IMR-90 (cell line): ENCODE measurements around the gene NOVA2. TPM values are rescaled to one million over a fixed set of nuclear protein-coding genes. Genes with fewer than 3 reads are reported as not detected.

Experiments used
- ATAC-seq: fragments of 200-7000 bp; cut with Tn5 transposase; 2 replicates; pipeline ENCODE4 v1.9.1; 2020; ENCODE audit warnings: low read depth, mild to moderate bottlenecking, moderate library complexity
- BruUV-seq: library from RNA; stranded (reverse); fragments of 400-500 nt; replicated peaks from 2 replicates; lab custom pipeline; 2021; lab: Mats Ljungman, UMichigan
- CTCF ChIA-PET: fragments of 300-600 bp; formaldehyde crosslinking; extraction: SDS; loops from one replicate; lab custom pipeline; 2021; ENCODE audit warnings: antibody characterized with exemption; lab: Yijun Ruan, JAX
- POLR2A ChIA-PET: fragments of 300-600 bp; sonication (Branson Sonifier 250); formaldehyde crosslinking; loops from one replicate; lab custom pipeline; 2022; ENCODE audit warnings: antibody characterized with exemption; ENCODE audit not compliant: unreplicated experiment; lab: Charles Lee
- DNase-seq: peaks from one replicate; pipeline ENCODE4 v3.0.0; 2013
- H2AFZ ChIP-seq: replicated peaks from 2 replicates; pipeline ENCODE3; 2013; ENCODE audit warnings: low read length, mild to moderate bottlenecking; ENCODE audit not compliant: poor library complexity
- H2AK5ac ChIP-seq: 2 replicates; pipeline ENCODE4 v1.6.1; 2013; ENCODE audit warnings: low read depth, low read length, inconsistent platforms
- H2AK9ac ChIP-seq: replicated peaks from 2 replicates; pipeline ENCODE3; 2013; ENCODE audit warnings: mild to moderate bottlenecking, low read depth, low read length, moderate library complexity; ENCODE audit not compliant: poor library complexity
- H2BK120ac ChIP-seq: 2 replicates; pipeline ENCODE4 v1.6.1; 2013; ENCODE audit warnings: low read depth, low read length, inconsistent platforms
- H2BK15ac ChIP-seq: 3 replicates; pipeline ENCODE4 v1.6.1; 2013; ENCODE audit warnings: low read depth, low read length, inconsistent platforms
- H2BK20ac ChIP-seq: 2 replicates; pipeline ENCODE4 v1.6.1; 2013; ENCODE audit warnings: low read depth, mild to moderate bottlenecking, inconsistent platforms, low read length, moderate library complexity
- H2BK5ac ChIP-seq: 2 replicates; pipeline ENCODE4 v1.6.1; 2013; ENCODE audit warnings: mild to moderate bottlenecking, low read depth, low read length, inconsistent platforms; ENCODE audit not compliant: poor library complexity, severe bottlenecking
- H3K14ac ChIP-seq: replicated peaks from 2 replicates; pipeline ENCODE4 v1.6.1; 2013; ENCODE audit warnings: low read depth, low read length, inconsistent platforms
- H3K18ac ChIP-seq: 2 replicates; pipeline ENCODE4 v1.6.1; 2013; ENCODE audit warnings: low read depth, low read length, control low read depth
- H3K23ac ChIP-seq: 2 replicates; pipeline ENCODE4 v1.6.1; 2013; ENCODE audit warnings: low read depth, low read length, inconsistent platforms
- H3K27ac ChIP-seq: 2 replicates; pipeline ENCODE4 v1.5.1; 2013; ENCODE audit warnings: mild to moderate bottlenecking, control low read depth, low read length; ENCODE audit not compliant: insufficient read depth
- H3K27me3 ChIP-seq: 2 replicates; pipeline ENCODE4 v1.6.1; 2013; ENCODE audit warnings: low read length; ENCODE audit not compliant: control insufficient read depth, insufficient read depth
- H3K36me3 ChIP-seq: 2 replicates; pipeline ENCODE4 v1.6.1; 2013; ENCODE audit warnings: low read length, mixed read lengths; ENCODE audit not compliant: control insufficient read depth, insufficient read depth
- H3K4ac ChIP-seq: 2 replicates; pipeline ENCODE4 v1.6.1; 2013; ENCODE audit warnings: low read depth, low read length, inconsistent platforms
- H3K4me1 ChIP-seq: 2 replicates; pipeline ENCODE4 v1.6.1; 2013; ENCODE audit warnings: low read length, mixed read lengths; ENCODE audit not compliant: control insufficient read depth, insufficient read depth
- H3K4me2 ChIP-seq: 2 replicates; pipeline ENCODE4 v1.6.1; 2013; ENCODE audit warnings: low read depth, mild to moderate bottlenecking, control low read depth, low read length, moderate library complexity
- H3K4me3 ChIP-seq: 2 replicates; pipeline ENCODE4 v1.5.1; 2013; ENCODE audit warnings: low read depth, mild to moderate bottlenecking, control low read depth, low read length, moderate library complexity; ENCODE audit not compliant: insufficient read depth
- H3K56ac ChIP-seq: 2 replicates; pipeline ENCODE4 v1.6.1; 2013; ENCODE audit warnings: low read length, inconsistent platforms; ENCODE audit not compliant: insufficient read depth; ENCODE audit errors: extremely low read depth
- H3K79me1 ChIP-seq, 2 experiments: 2 replicates each; pipeline ENCODE4 v1.6.1; 2013; ENCODE audit warnings: low read length in 2 of 2, inconsistent platforms in 1 of 2, low read depth in 1 of 2
- H3K9ac ChIP-seq: 2 replicates; pipeline ENCODE4 v1.6.1; 2013; ENCODE audit warnings: low read depth, low read length, control low read depth
- H3K9me1 ChIP-seq: 2 replicates; pipeline ENCODE4 v1.6.1; 2013; ENCODE audit warnings: low read length, inconsistent platforms; ENCODE audit not compliant: insufficient read depth
- H3K9me3 ChIP-seq: 2 replicates; pipeline ENCODE4 v1.6.1; 2013; ENCODE audit warnings: low read length; ENCODE audit not compliant: control insufficient read depth, insufficient read depth
- H4K20me1 ChIP-seq: 2 replicates; pipeline ENCODE4 v1.6.1; 2013; ENCODE audit warnings: low read length, inconsistent platforms; ENCODE audit not compliant: insufficient read depth
- H4K5ac ChIP-seq: 2 replicates; pipeline ENCODE4 v1.6.1; 2013; ENCODE audit warnings: mild to moderate bottlenecking, low read depth, low read length, control low read depth
- H4K8ac ChIP-seq, 2 experiments: 2 replicates each; pipeline ENCODE4 v1.6.1; 2013; ENCODE audit warnings: low read depth in 2 of 2, low read length in 2 of 2, control low read depth in 1 of 2, inconsistent platforms in 1 of 2
- H4K91ac ChIP-seq: 2 replicates; pipeline ENCODE4 v1.6.1; 2013; ENCODE audit warnings: low read depth, low read length, inconsistent platforms; ENCODE audit not compliant: insufficient read depth
- CHD1 ChIP-seq: IDR thresholded peaks from 2 replicates; pipeline ENCODE4 v1.6.1; 2012; ENCODE audit warnings: low read depth, low read length, improper control_type of control experiment
- CTCF ChIP-seq: conservative IDR thresholded peaks from 2 replicates; pipeline ENCODE4 v1.5.1; 2012; ENCODE audit warnings: mild to moderate bottlenecking, low read depth, low read length, improper control_type of control experiment
- ELK1 ChIP-seq: fragments of 150-350 bp; IDR thresholded peaks from 2 replicates; pipeline ENCODE4 v1.6.1; 2016; ENCODE audit warnings: low read depth, mild to moderate bottlenecking, low read length, moderate library complexity, borderline replicate concordance
- FOS ChIP-seq: fragments of 150-350 bp; IDR thresholded peaks from 2 replicates; pipeline ENCODE4 v1.6.1; 2016; ENCODE audit warnings: low read depth, low read length
- MAFK ChIP-seq: IDR thresholded peaks from 2 replicates; pipeline ENCODE4 v1.6.1; 2012; ENCODE audit warnings: low read depth, low read length, improper control_type of control experiment
- MAZ ChIP-seq: IDR thresholded peaks from 2 replicates; pipeline ENCODE4 v1.6.1; 2012; ENCODE audit warnings: low read depth, mild to moderate bottlenecking, low read length, improper control_type of control experiment, moderate library complexity, borderline replicate concordance
- MXI1 ChIP-seq: IDR thresholded peaks from 2 replicates; pipeline ENCODE4 v1.6.1; 2012; ENCODE audit warnings: low read depth, mild to moderate bottlenecking, low read length, moderate library complexity, borderline replicate concordance
- NFE2L2 ChIP-seq: fragments of 150-350 bp; IDR thresholded peaks from 2 replicates; pipeline ENCODE4 v1.6.1; 2016; ENCODE audit warnings: low read depth, mild to moderate bottlenecking, low read length
- RAD21 ChIP-seq: IDR thresholded peaks from 2 replicates; pipeline ENCODE4 v1.6.1; 2012; ENCODE audit warnings: low read length, improper control_type of control experiment
- RCOR1 ChIP-seq: IDR thresholded peaks from 2 replicates; pipeline ENCODE4 v1.6.1; 2012; ENCODE audit warnings: mild to moderate bottlenecking, low read length, improper control_type of control experiment; ENCODE audit not compliant: insufficient replicate concordance
- USF2 ChIP-seq: fragments of 150-350 bp; IDR thresholded peaks from 2 replicates; pipeline ENCODE4 v1.6.1; 2017; ENCODE audit warnings: mild to moderate bottlenecking, antibody characterized with exemption, low read length, low read depth
- WGBS, 2 experiments: methylation state at CpG; one replicate each; pipeline versions ENCODE4 v1.1.5 to v1.1.7; 2013; ENCODE audit warnings: missing lambda C conversion rate in 2 of 2; ENCODE audit not compliant: insufficient read length in 1 of 2; ENCODE audit errors: extremely low coverage in 2 of 2; 5-methylcytosine and 5-hydroxymethylcytosine counted together
- dilution Hi-C: fragments of 300-500 bp; cut with HindIII; formaldehyde crosslinking; loops from one replicate; pipeline ENCODE4 v1.14.3; 2018; ENCODE audit warnings: low sequenced_read_pairs; ENCODE audit not compliant: unreplicated experiment
- in situ Hi-C: fragments of 300-500 bp; cut with MboI; formaldehyde crosslinking; loops from 3 replicates; pipeline ENCODE4 v1.14.3; 2019; ENCODE audit warnings: low sequenced_read_pairs, inconsistent platforms, mixed read lengths
- intact Hi-C: fragments of 100-400 bp; cut with micrococcal nuclease; formaldehyde crosslinking; loops from 2 replicates; pipeline ENCODE4 v1.10.0; 2022
- polyA plus RNA-seq, 3 experiments: library from polyadenylated mRNA; depleted of rRNA; stranded (reverse); fragments of >200 nt; gene quantifications; 2 replicates each; pipeline ENCODE4 v1.2.3, GENCODE V29; 2012; ENCODE audit warnings: low replicate concordance in 1 of 3
- total RNA-seq: library from RNA; depleted of rRNA; stranded (reverse); fragments of >200 nt; gene quantifications from 2 replicates; pipeline ENCODE4 v1.2.3, GENCODE V29; 2012

Gene NOVA2
- total and polyA plus RNA-seq, 2 of the 4 experiments (the other 2 are of a cell fraction): 0.03 TPM; not detected in 1

- no peak for TF ChIP-seq MAZ
These were observed 49.0 kb upstream of the NOVA2 start, which contains the start of gene PGLYRP1 (continued) for GRCh38 chr19:46022431-46023310.

- CTCF ChIA-PET: interaction anchor here (0.5 kb wide), 1 partner anchor 15 kb away, joined by 3 read pairs; no protein-coding TSS in a partner anchor
- TF ChIP-seq RCOR1 (no peak), CHD1 (no peak), MAZ (no peak), FOS (no peak), NFE2L2 (no peak), CTCF (no peak), MXI1 (no peak), RAD21 (no peak), MAFK (no peak), USF2 (no peak), ELK1 (no peak)
These were observed 48.4 kb upstream of the NOVA2 start for GRCh38 chr19:46022061-46022430.

More at GRCh38 chr19:46022061-46022430, 48.4 kb upstream of the NOVA2 start:
- no TSS peak for BruUV-seq
- Histone ChIP-seq H2BK120ac (no peak overlapping the region), H2BK20ac (no peak overlapping the region), H3K23ac (no peak overlapping the region), H4K91ac (no peak overlapping the region), H3K4me1 (no peaks in the 10 kb centered on the region), H3K27me3 (peaks cover 2% of the 10 kb centered on the region; the same call in 1 of the 2 replicates), H3K4me3 (no peak overlapping the region), H2BK5ac (no peak overlapping the region), H3K18ac (no peak overlapping the region), H2AK5ac (no peak overlapping the region), H3K4me2 (no peak overlapping the region), H3K9ac (no peak overlapping the region), H2BK15ac (no peak overlapping the region), H3K56ac (no peak overlapping the region), H2AK9ac (no peak overlapping the region), H3K4ac (no peak overlapping the region), H3K14ac (no peak overlapping the region), H3K27ac (no peak overlapping the region), H4K8ac (no peak overlapping the region), H4K20me1 (peaks cover 2% of the 10 kb centered on the region; the same call in 1 of the 2 replicates), H3K9me1 (0 out of 2 replicates have a peak, but pooled peaks cover 2% of the 10 kb centered on the region), H2AFZ (no peak overlapping the region), H3K9me3 (no peaks in the 10 kb centered on the region), H4K5ac (no peak overlapping the region), H3K79me1 (no peaks in the 10 kb centered on the region), H3K36me3 (no peaks in the 10 kb centered on the region)
- DNase-seq (no peak), ATAC-seq (no peak)
- POLR2A ChIA-PET: no interaction called here
- in situ Hi-C loops (loop anchor here (10.0 kb wide), 1 partner anchor 53 kb away; no protein-coding TSS in a partner anchor), intact Hi-C loops (no loop called here), dilution Hi-C loops (no loop called here)
- 72% methylated on average over 7 of the region's 12 CpGs; no CpG with 5 or more reads in 1 of the 2 experiments for WGBS, 2 experiments
